ENCODE measurements around the gene SHANK3. TPM values are rescaled to one million over a fixed set of nuclear protein-coding genes. Genes with fewer than 3 reads are reported as not detected.
A peak's percentile ranks its signal among the peaks of the same experiment; 100 is the strongest.

The SHANK3 gene
- total and polyA plus RNA-seq, 12 donors: 14.3 to 59.8 (median 24.7) TPM

DNA sequence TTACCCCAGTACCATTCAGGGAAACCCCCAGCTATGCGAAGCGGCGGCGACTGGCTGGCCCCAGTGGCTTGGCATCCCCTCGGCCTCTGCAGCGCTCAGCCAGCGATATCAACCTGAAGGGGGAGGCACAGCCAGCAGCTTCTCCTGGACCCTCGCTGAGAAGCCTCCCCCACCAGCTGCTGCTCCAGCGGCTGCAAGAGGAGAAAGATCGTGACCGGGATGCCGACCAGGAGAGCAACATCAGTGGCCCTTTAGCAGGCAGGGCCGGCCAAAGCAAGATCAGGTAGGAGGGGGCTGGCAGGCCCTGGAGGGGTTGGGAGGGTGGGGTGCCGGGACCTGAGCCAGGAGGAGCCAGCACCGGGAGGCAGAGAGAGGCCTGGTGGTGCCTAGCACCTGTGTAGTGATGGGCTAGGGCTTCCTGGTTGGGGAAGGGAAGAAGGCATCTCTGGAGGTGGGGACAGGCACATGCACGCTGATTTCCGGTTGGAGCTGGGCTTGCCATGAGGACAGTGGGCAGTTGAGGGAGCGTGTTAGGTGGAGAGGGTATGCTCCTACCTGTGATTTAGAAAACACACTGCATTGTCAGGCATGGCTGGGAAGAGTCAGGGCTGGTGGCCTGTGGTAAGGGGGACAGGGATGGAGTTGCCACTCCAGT, 22.3 kb downstream of the SHANK3 start:
- intact Hi-C loops (cut with DNase I): loop anchor here in 5 of 10 donors (5.0 kb wide), 3 partner anchors 53 to 68 kb away; partner anchors contain the start of gene ARSA (in 4 of the 5)
- peaks cover 0 to 57% (median 0%) of the 10 kb centered on the region in 9 donors for H3K36me3 ChIP-seq
- no peak overlapping the region for H3K4me3 ChIP-seq
- peak overlapping the region in 3 of 10 donors; percentile 4 to 31 (median 5) for H3K27ac ChIP-seq
- no peaks in the 10 kb centered on the region for H3K27me3 ChIP-seq
- TF ChIP-seq, protein P1, sequence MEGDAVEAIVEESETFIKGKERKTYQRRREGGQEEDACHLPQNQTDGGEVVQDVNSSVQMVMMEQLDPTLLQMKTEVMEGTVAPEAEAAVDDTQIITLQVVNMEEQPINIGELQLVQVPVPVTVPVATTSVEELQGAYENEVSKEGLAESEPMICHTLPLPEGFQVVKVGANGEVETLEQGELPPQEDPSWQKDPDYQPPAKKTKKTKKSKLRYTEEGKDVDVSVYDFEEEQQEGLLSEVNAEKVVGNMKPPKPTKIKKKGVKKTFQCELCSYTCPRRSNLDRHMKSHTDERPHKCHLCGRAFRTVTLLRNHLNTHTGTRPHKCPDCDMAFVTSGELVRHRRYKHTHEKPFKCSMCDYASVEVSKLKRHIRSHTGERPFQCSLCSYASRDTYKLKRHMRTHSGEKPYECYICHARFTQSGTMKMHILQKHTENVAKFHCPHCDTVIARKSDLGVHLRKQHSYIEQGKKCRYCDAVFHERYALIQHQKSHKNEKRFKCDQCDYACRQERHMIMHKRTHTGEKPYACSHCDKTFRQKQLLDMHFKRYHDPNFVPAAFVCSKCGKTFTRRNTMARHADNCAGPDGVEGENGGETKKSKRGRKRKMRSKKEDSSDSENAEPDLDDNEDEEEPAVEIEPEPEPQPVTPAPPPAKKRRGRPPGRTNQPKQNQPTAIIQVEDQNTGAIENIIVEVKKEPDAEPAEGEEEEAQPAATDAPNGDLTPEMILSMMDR (IDR thresholded peaks at IDR 0.05): no peak
- peaks cover 18 to 95% (median 46%) of the 10 kb centered on the region in 9 donors for H3K4me1 ChIP-seq
- WGBS, 2 donors: 76 to 79% methylated on average over 18 of the region's 18 CpGs
- H3K9me3 ChIP-seq: peaks cover 0 to 6% (median 0%) of the 10 kb centered on the region in 11 donors
- ATAC-seq (no peak), DNase-seq (peak in 1 of 2 donors; percentile 12)

DNA sequence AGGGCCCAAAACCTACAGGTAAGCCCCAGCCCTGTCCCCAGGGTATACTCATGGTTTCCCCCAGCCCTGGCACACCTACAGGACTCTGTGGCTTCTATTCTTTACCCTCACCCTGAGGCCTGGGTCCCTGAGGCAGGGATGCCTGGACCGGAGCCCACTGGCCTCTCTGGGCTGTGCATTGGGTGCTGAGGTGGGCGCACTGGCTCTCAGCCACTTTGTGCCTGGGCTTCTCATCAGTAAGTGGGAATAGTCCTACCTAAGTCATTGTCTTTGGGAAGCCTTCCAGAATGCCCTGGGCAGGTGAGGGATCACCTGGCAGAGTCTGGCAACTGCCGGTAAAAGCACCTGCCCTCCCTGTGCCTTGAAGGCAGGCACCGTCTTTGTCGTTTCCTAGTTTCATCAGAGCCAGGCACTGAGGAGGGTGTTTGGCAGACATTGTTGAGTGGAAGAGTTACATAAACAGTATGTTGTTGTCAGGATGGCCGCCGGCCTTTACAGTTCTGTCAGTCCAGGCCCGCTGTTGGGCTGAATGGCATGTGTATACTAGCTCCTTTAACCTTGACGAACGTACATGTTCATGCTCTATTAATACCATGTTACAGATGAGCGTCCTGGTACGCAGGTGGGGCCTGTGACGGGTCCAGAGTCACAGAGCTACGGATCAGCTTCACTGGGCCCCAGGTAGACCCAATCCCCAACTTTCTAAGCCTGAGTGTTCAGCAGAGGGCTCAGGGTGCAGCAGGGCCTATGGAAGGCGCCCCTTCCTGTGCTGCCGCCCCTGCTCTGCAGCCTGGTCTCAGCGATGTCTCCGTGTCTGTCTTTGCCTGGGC, 23.0 kb downstream of the SHANK3 start:
- DNase-seq: peak in 1 of 2 donors; percentile 8
- intact Hi-C loops (cut with DNase I): loop anchor here in 2 of 10 donors (5.0 kb wide), 1 partner anchor 68 kb away; the partner anchor contains the start of gene ARSA (in 2 of the 2)

DNA sequence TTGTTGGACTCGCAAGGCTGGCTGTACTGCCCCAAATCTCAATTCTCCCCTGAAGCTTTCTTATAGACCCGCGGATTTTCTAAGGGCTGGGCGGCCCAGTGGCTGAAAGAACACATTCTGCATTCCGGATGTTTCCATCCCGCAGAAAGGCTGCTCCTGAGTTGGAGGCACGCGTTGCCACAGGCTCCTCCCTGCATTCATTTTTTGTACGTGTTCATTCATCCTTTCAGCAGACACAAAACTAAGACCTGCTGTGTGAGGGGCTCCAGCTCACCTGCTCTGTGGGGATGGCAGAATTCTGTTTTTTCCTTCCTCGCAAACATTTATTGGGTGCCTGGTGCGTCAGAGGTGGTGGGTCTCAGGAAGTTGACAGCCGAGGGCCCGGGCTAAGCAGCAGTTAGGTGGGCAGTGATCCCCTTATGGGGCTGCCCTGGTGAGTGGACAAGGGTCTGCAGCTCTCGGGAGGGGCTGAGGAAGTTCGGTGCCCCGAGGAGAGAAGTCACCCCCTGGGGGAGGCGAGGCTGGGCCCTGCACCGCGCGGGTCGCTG, 23.7 kb downstream of the SHANK3 start:
- Histone ChIP-seq H3K27ac (peak overlapping the region in 3 of 10 donors; percentile 2 to 40 (median 8)), H3K4me3 (peak overlapping the region in 5 of 10 donors; percentile 48 to 54 (median 50)), H3K36me3 (peaks cover 0 to 70% (median 0%) of the 10 kb centered on the region in 9 donors), H3K4me1 (peaks cover 19 to 95% (median 53%) of the 10 kb centered on the region in 9 donors), H3K27me3 (no peaks in the 10 kb centered on the region), H3K9me3 (peaks cover 0 to 6% (median 0%) of the 10 kb centered on the region in 11 donors)
- ATAC-seq (peak in 2 of 8 donors; percentile 16 to 22), DNase-seq (no peak)
- intact Hi-C loops (cut with DNase I): loop anchor here in 2 of 10 donors (5.0 kb wide), 1 partner anchor 69 kb away; the partner anchor contains the start of gene ARSA (in 2 of the 2)
- TF ChIP-seq, protein P1 (IDR thresholded peaks at IDR 0.05): no peak
- 45% methylated on average over 21 of the region's 21 CpGs for WGBS, 2 donors

More for the DNA sequence above, 23.0 kb downstream of the SHANK3 start:
- TF ChIP-seq, protein P1 (IDR thresholded peaks at IDR 0.05): no peak
- peaks cover 0 to 6% (median 0%) of the 10 kb centered on the region in 11 donors for H3K9me3 ChIP-seq
- ATAC-seq: no peak
- H3K36me3 ChIP-seq: peaks cover 0 to 63% (median 0%) of the 10 kb centered on the region in 9 donors
- peak overlapping the region in 2 of 10 donors; percentile 2 to 54 for H3K4me3 ChIP-seq
- peaks cover 19 to 95% (median 50%) of the 10 kb centered on the region in 9 donors for H3K4me1 ChIP-seq
- H3K27me3 ChIP-seq: no peaks in the 10 kb centered on the region
- 77 to 82% methylated on average over 18 of the region's 18 CpGs for WGBS, 2 donors
- peak overlapping the region in 3 of 10 donors; percentile 5 to 40 (median 8) for H3K27ac ChIP-seq

Data from heart right ventricle (tissue), 16 donors.